ENCODE data around the gene HACD2. TPM values are rescaled to one million over a fixed set of nuclear protein-coding genes. Genes with fewer than 3 reads are reported as not detected.

HACD2 gene
- total RNA-seq, 1 experiment from 2014 or later: 43.8 TPM

- ATAC-seq: no peak; the same call in 1 of the 2 replicates
- ChIA-PET POLR2A (ENCODE audit: unreplicated experiment) (no interaction called here), CTCF (no interaction called here)
- Histone ChIP-seq H3F3A (ENCODE audit: low read length, unreplicated experiment) (no peaks in the 10 kb centered on the region), H3K4me1 (ENCODE audit: insufficient read depth, low read length) (no peaks in the 10 kb centered on the region), H3K9me2 (replicated peaks; ENCODE audit: low read length) (no peaks in the 10 kb centered on the region), H3K9ac (ENCODE audit: low read length) (no peak overlapping the region), H3K27me3 (ENCODE audit: low read length) (peaks cover 79% of the 10 kb centered on the region), H3K4me3 (ENCODE audit: low read length) (no peak overlapping the region), H3K36me3 (ENCODE audit: low read depth, low read length) (no peaks in the 10 kb centered on the region), H4K20me1 (ENCODE audit: low read length) (no peaks in the 10 kb centered on the region), H3K27ac (ENCODE audit: low read length) (no peak overlapping the region), H3K4me2 (ENCODE audit: low read length) (no peak overlapping the region), H3K79me2 (ENCODE audit: low read length) (no peaks in the 10 kb centered on the region), H2AFZ (ENCODE audit: low read length) (no peak overlapping the region), H3K9me3 (ENCODE audit: low read length) (no peaks in the 10 kb centered on the region)
- TF ChIP-seq, protein P1, sequence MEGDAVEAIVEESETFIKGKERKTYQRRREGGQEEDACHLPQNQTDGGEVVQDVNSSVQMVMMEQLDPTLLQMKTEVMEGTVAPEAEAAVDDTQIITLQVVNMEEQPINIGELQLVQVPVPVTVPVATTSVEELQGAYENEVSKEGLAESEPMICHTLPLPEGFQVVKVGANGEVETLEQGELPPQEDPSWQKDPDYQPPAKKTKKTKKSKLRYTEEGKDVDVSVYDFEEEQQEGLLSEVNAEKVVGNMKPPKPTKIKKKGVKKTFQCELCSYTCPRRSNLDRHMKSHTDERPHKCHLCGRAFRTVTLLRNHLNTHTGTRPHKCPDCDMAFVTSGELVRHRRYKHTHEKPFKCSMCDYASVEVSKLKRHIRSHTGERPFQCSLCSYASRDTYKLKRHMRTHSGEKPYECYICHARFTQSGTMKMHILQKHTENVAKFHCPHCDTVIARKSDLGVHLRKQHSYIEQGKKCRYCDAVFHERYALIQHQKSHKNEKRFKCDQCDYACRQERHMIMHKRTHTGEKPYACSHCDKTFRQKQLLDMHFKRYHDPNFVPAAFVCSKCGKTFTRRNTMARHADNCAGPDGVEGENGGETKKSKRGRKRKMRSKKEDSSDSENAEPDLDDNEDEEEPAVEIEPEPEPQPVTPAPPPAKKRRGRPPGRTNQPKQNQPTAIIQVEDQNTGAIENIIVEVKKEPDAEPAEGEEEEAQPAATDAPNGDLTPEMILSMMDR (conservative IDR thresholded peaks at IDR 0.05; ENCODE audit: low read depth, low read length): no peak
- TF ChIP-seq EZH2 (IDR thresholded peaks at IDR 0.05; ENCODE audit: low read length, unreplicated experiment) (no peak), EZH2phosphoT487 (IDR thresholded peaks at IDR 0.05; ENCODE audit: borderline replicate concordance, low read length) (no peak)
- no TSS peak for BruUV-seq (replicated peaks)
- DNase-seq: no peak
- intact Hi-C loops (cut with micrococcal nuclease): no loop called here
Observed at GRCh38 chr3:123446610-123447109, 138.2 kb downstream of the HACD2 start.

GRCh38 chr3:123446210-123446609, 138.6 kb downstream of the HACD2 start:
- intact Hi-C loops (cut with micrococcal nuclease): no loop called here
- Histone ChIP-seq H3K27me3 (ENCODE audit: low read length) (peaks cover 78% of the 10 kb centered on the region), H3K36me3 (ENCODE audit: low read depth, low read length) (no peaks in the 10 kb centered on the region), H3F3A (ENCODE audit: low read length, unreplicated experiment) (no peaks in the 10 kb centered on the region), H3K4me2 (ENCODE audit: low read length) (no peak overlapping the region), H3K27ac (ENCODE audit: low read length) (no peak overlapping the region), H3K9me2 (replicated peaks; ENCODE audit: low read length) (no peaks in the 10 kb centered on the region), H3K79me2 (ENCODE audit: low read length) (no peaks in the 10 kb centered on the region), H4K20me1 (ENCODE audit: low read length) (no peaks in the 10 kb centered on the region), H3K4me3 (ENCODE audit: low read length) (no peak overlapping the region), H2AFZ (ENCODE audit: low read length) (no peak overlapping the region), H3K9ac (ENCODE audit: low read length) (no peak overlapping the region), H3K9me3 (ENCODE audit: low read length) (no peaks in the 10 kb centered on the region), H3K4me1 (ENCODE audit: insufficient read depth, low read length) (no peaks in the 10 kb centered on the region)
- ATAC-seq (no peak), DNase-seq (no peak)
- BruUV-seq (replicated peaks): no TSS peak
- CTCF ChIA-PET: no interaction called here
- no peak for TF ChIP-seq EZH2phosphoT487 (IDR thresholded peaks at IDR 0.05; ENCODE audit: borderline replicate concordance, low read length)
- TF ChIP-seq, protein P1 (conservative IDR thresholded peaks at IDR 0.05; ENCODE audit: low read depth, low read length): no peak
- TF ChIP-seq EZH2 (IDR thresholded peaks at IDR 0.05; ENCODE audit: low read length, unreplicated experiment): no peak
- POLR2A ChIA-PET (ENCODE audit: unreplicated experiment): no interaction called here

DNA sequence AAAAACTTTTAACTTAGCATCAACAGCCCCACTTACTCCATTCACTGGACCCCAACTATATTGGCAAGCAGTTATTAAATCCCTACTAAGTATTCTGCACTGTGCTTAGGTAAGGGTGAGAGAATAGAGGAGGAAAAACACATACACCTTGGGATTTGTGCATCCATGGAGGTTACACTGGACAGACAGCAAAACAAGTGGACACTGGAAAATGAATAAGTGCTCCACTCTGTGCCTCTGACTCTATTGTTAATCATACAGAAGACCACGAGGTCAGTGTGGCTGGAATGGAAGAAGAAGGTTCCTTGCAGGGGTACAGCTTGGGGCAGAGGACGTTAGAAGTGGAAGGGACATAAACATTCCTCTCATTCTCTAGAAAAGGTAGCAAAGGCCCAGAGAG, 139.2 kb downstream of the HACD2 start:
- no peak for TF ChIP-seq EZH2phosphoT487 (IDR thresholded peaks at IDR 0.05; ENCODE audit: borderline replicate concordance, low read length)
- no peak for TF ChIP-seq EZH2 (IDR thresholded peaks at IDR 0.05; ENCODE audit: low read length, unreplicated experiment)
- TF ChIP-seq, protein P1 (conservative IDR thresholded peaks at IDR 0.05; ENCODE audit: low read depth, low read length): no peak
- no peaks in the 10 kb centered on the region for H4K20me1 ChIP-seq (ENCODE audit: low read length)
- H3K27me3 ChIP-seq (ENCODE audit: low read length): peaks cover 74% of the 10 kb centered on the region
- no peak overlapping the region for H3K4me3 ChIP-seq (ENCODE audit: low read length)
- no TSS peak for BruUV-seq (replicated peaks)
- H2AFZ ChIP-seq (ENCODE audit: low read length): no peak overlapping the region
- DNase-seq (no peak), ATAC-seq (no peak)
- H3K4me2 ChIP-seq (ENCODE audit: low read length): no peak overlapping the region
- CTCF ChIA-PET: no interaction called here
- H3K9me2 ChIP-seq (replicated peaks; ENCODE audit: low read length): no peaks in the 10 kb centered on the region
- H3K9ac ChIP-seq (ENCODE audit: low read length): no peak overlapping the region
- no peaks in the 10 kb centered on the region for H3F3A ChIP-seq (ENCODE audit: low read length, unreplicated experiment)
- POLR2A ChIA-PET (ENCODE audit: unreplicated experiment): no interaction called here
- H3K9me3 ChIP-seq (ENCODE audit: low read length): no peaks in the 10 kb centered on the region
- intact Hi-C loops (cut with micrococcal nuclease): no loop called here
- no peaks in the 10 kb centered on the region for H3K36me3 ChIP-seq (ENCODE audit: low read depth, low read length)
- H3K27ac ChIP-seq (ENCODE audit: low read length): no peak overlapping the region
- no peaks in the 10 kb centered on the region for H3K79me2 ChIP-seq (ENCODE audit: low read length)
- no peaks in the 10 kb centered on the region for H3K4me1 ChIP-seq (ENCODE audit: insufficient read depth, low read length)
